Neural progenitor cell (in vitro differentiated cells): ENCODE data around the gene HS2ST1. TPM values are rescaled to one million over a fixed set of nuclear protein-coding genes. Genes with fewer than 3 reads are reported as not detected.
"Not testable (repeated sequence)": the region's sequence is repeated elsewhere in the genome, so short reads cannot be mapped to it uniquely, and the experiment has no call there.

Experiments used
- DNase-seq: peaks from one replicate; pipeline ENCODE4 v3.0.0-alpha.2; 2016; ENCODE audit warnings: low spot score
- H2AFZ ChIP-seq: fragments of 200-600 bp; sonication (generic); replicated peaks from 2 replicates; pipeline ENCODE4 v1.6.1; 2016; ENCODE audit warnings: antibody characterized with exemption
- H3F3A ChIP-seq: fragments of 200-600 bp; sonication (generic); 2 replicates; pipeline ENCODE4 v1.6.1; 2016; ENCODE audit warnings: antibody characterized with exemption, low read depth
- H3K27ac ChIP-seq: fragments of 200-600 bp; sonication (generic); 2 replicates; pipeline ENCODE4 v1.5.1; 2016; ENCODE audit warnings: mild to moderate bottlenecking
- H3K27me3 ChIP-seq: fragments of 200-600 bp; sonication (generic); 2 replicates; pipeline ENCODE4 v1.6.1; 2016; ENCODE audit warnings: mild to moderate bottlenecking, moderate library complexity
- H3K36me3 ChIP-seq: fragments of 200-600 bp; sonication (generic); 2 replicates; pipeline ENCODE4 v1.5.1; 2016
- H3K4me1 ChIP-seq: fragments of 200-600 bp; sonication (generic); 2 replicates; pipeline ENCODE4 v1.6.1; 2016; ENCODE audit warnings: mixed run types
- H3K4me2 ChIP-seq: fragments of 200-600 bp; sonication (generic); 2 replicates; pipeline ENCODE4 v1.6.1; 2016
- H3K4me3 ChIP-seq: fragments of 200-600 bp; sonication (generic); 2 replicates; pipeline ENCODE4 v1.5.1; 2016
- H3K79me2 ChIP-seq: fragments of 200-600 bp; sonication (generic); 2 replicates; pipeline ENCODE4 v1.6.1; 2016; ENCODE audit warnings: low read depth
- H3K9ac ChIP-seq: fragments of 200-600 bp; sonication (generic); 2 replicates; pipeline ENCODE4 v1.6.1; 2016
- H3K9me3 ChIP-seq: fragments of 200-600 bp; sonication (generic); 2 replicates; pipeline ENCODE4 v1.5.1; 2016; ENCODE audit warnings: low read depth
- H4K20me1 ChIP-seq: fragments of 200-600 bp; sonication (generic); 2 replicates; pipeline ENCODE4 v1.6.1; 2016; ENCODE audit warnings: low read depth
- H3K27ac Mint-ChIP-seq: 3 replicates; pipeline ENCODE4 v1.8.0; 2021; ENCODE audit warnings: mixed read lengths
- H3K27me3 Mint-ChIP-seq: 2 replicates; pipeline ENCODE4 v1.8.0; 2022; ENCODE audit warnings: low read depth, mild to moderate bottlenecking, inconsistent platforms, moderate library complexity, mixed read lengths; ENCODE audit not compliant: insufficient read depth
- H3K36me3 Mint-ChIP-seq: 3 replicates; pipeline ENCODE4 v1.8.0; 2021; ENCODE audit warnings: mixed read lengths
- H3K4me1 Mint-ChIP-seq: 3 replicates; pipeline ENCODE4 v1.8.0; 2021; ENCODE audit warnings: mixed read lengths
- H3K4me3 Mint-ChIP-seq: 3 replicates; pipeline ENCODE4 v1.8.0; 2021; ENCODE audit warnings: mild to moderate bottlenecking, moderate library complexity, mixed read lengths
- H3K9me3 Mint-ChIP-seq: 3 replicates; pipeline ENCODE4 v1.8.0; 2020; ENCODE audit warnings: mixed read lengths
- CTCF ChIP-seq: fragments of 200-600 bp; sonication (generic); IDR thresholded peaks from 2 replicates; pipeline ENCODE4 v1.5.1; 2017; ENCODE audit warnings: antibody characterized with exemption, mild to moderate bottlenecking
- EZH2 ChIP-seq: fragments of 200-600 bp; sonication (generic); IDR thresholded peaks from 2 replicates; pipeline ENCODE4 v1.6.1; 2017; ENCODE audit warnings: antibody characterized with exemption, mild to moderate bottlenecking, moderate library complexity
- EZH2phosphoT487 ChIP-seq: fragments of 200-600 bp; sonication (generic); IDR thresholded peaks from 2 replicates; pipeline ENCODE4 v1.6.1; 2017; ENCODE audit warnings: antibody characterized with exemption
- total RNA-seq: library from RNA; depleted of rRNA; stranded (reverse); fragments of >200 nt; gene quantifications from 2 replicates; pipeline ENCODE4 v1.2.3, GENCODE V29; 2015; ENCODE audit warnings: low replicate concordance

Gene HS2ST1
- total RNA-seq, 1 donor from 2014 or later, result 33.2 TPM

GRCh38 chr1:86875722-86876121 lies 38.7 kb upstream of the HS2ST1 start:
- no peak overlapping the region for H3K27ac ChIP-seq
- Mint-ChIP-seq H3K36me3 (peaks cover 11% of the 10 kb centered on the region), H3K27ac (no peak overlapping the region), H3K4me1 (no peaks in the 10 kb centered on the region), H3K4me3 (no peak overlapping the region), H3K27me3 (no peaks in the 10 kb centered on the region), H3K9me3 (no peaks in the 10 kb centered on the region)
- no peaks in the 10 kb centered on the region for H3F3A ChIP-seq
- no peak overlapping the region for H2AFZ ChIP-seq
- no peaks in the 10 kb centered on the region for H3K79me2 ChIP-seq
- no peaks in the 10 kb centered on the region for H3K9me3 ChIP-seq
- no peak overlapping the region for H3K9ac ChIP-seq
- H3K4me3 ChIP-seq, result no peak overlapping the region
- H3K4me1 ChIP-seq, result no peaks in the 10 kb centered on the region
- H3K27me3 ChIP-seq, result no peaks in the 10 kb centered on the region
- no peak overlapping the region for H3K4me2 ChIP-seq
- no peaks in the 10 kb centered on the region for H4K20me1 ChIP-seq
- H3K36me3 ChIP-seq, result peaks cover 11% of the 10 kb centered on the region
- no peak for DNase-seq
- TF ChIP-seq CTCF (no peak), EZH2 (no peak), EZH2phosphoT487 (no peak)

- no peaks in the 10 kb centered on the region for H3K27me3 Mint-ChIP-seq
- Histone ChIP-seq H4K20me1 (no peaks in the 10 kb centered on the region), H3K9ac (no peak overlapping the region), H3K4me3 (no peak overlapping the region), H3K79me2 (peaks cover 63% of the 10 kb centered on the region), H3K36me3 (no peaks in the 10 kb centered on the region), H3F3A (no peaks in the 10 kb centered on the region), H3K4me2 (no peak overlapping the region), H3K27me3 (no peaks in the 10 kb centered on the region), H3K9me3 (no peaks in the 10 kb centered on the region), H3K4me1 (no peaks in the 10 kb centered on the region), H2AFZ (no peak overlapping the region), H3K27ac (no peak overlapping the region)
- no peaks in the 10 kb centered on the region for H3K9me3 Mint-ChIP-seq
- H3K36me3 Mint-ChIP-seq, result peaks cover 17% of the 10 kb centered on the region
- no peak overlapping the region for H3K27ac Mint-ChIP-seq
- no peaks in the 10 kb centered on the region for H3K4me1 Mint-ChIP-seq
- no peak for TF ChIP-seq CTCF
- TF ChIP-seq EZH2, result no peak
- DNase-seq, result no peak
- no peak overlapping the region for H3K4me3 Mint-ChIP-seq
These were observed 26.8 kb upstream of the HS2ST1 start for GRCh38 chr1:86887479-86888162.

- Histone ChIP-seq H3K79me2 (peaks cover 59% of the 10 kb centered on the region), H3K27ac (no peak overlapping the region), H3K36me3 (no peaks in the 10 kb centered on the region), H4K20me1 (no peaks in the 10 kb centered on the region), H3K4me1 (no peaks in the 10 kb centered on the region), H3K27me3 (no peaks in the 10 kb centered on the region), H3K4me3 (no peak overlapping the region), H3K4me2 (no peak overlapping the region), H3F3A (no peaks in the 10 kb centered on the region), H2AFZ (no peak overlapping the region), H3K9ac (no peak overlapping the region), H3K9me3 (no peaks in the 10 kb centered on the region)
- TF ChIP-seq EZH2phosphoT487 (no peak), CTCF (no peak), EZH2 (no peak)
- Mint-ChIP-seq H3K27me3 (no peaks in the 10 kb centered on the region), H3K9me3 (no peaks in the 10 kb centered on the region), H3K27ac (no peak overlapping the region), H3K4me3 (no peak overlapping the region), H3K4me1 (no peaks in the 10 kb centered on the region), H3K36me3 (peaks cover 14% of the 10 kb centered on the region)
- DNase-seq, result no peak
These were observed 26.1 kb upstream of the HS2ST1 start for GRCh38 chr1:86888327-86888726.

GRCh38 chr1:86899401-86899800 lies 15.0 kb upstream of the HS2ST1 start:
- Mint-ChIP-seq H3K9me3 (peaks cover 14% of the 10 kb centered on the region), H3K36me3 (peaks cover 38% of the 10 kb centered on the region)
- H2AFZ ChIP-seq, H3K27ac Mint-ChIP-seq, H3K27me3 Mint-ChIP-seq, H3K4me2 ChIP-seq, H3K4me1 Mint-ChIP-seq, H3K9ac ChIP-seq, H3F3A ChIP-seq, H3K27ac ChIP-seq, DNase-seq, H3K4me3 ChIP-seq, H3K4me1 ChIP-seq, H3K9me3 ChIP-seq, H3K4me3 Mint-ChIP-seq, H3K27me3 ChIP-seq: not testable (repeated sequence)
- Histone ChIP-seq H3K36me3 (peaks cover 32% of the 10 kb centered on the region), H4K20me1 (peaks cover 12% of the 10 kb centered on the region), H3K79me2 (peaks cover 73% of the 10 kb centered on the region)
